ENCODE measurements around the gene TMEM131.

The TMEM131 gene

GRCh38 chr2:97723156-97724072 lies 272.3 kb downstream of the TMEM131 start:
- in situ Hi-C loops (cut with HindIII; ENCODE audit: low sequenced_read_pairs) = no loop called here
- H3K4me3 ChIP-seq (ENCODE audit: low read depth, low read length) = no peak overlapping the region
- DNase-seq (ENCODE audit: low read depth, low spot score) = no peak
- TF ChIP-seq, protein P1, sequence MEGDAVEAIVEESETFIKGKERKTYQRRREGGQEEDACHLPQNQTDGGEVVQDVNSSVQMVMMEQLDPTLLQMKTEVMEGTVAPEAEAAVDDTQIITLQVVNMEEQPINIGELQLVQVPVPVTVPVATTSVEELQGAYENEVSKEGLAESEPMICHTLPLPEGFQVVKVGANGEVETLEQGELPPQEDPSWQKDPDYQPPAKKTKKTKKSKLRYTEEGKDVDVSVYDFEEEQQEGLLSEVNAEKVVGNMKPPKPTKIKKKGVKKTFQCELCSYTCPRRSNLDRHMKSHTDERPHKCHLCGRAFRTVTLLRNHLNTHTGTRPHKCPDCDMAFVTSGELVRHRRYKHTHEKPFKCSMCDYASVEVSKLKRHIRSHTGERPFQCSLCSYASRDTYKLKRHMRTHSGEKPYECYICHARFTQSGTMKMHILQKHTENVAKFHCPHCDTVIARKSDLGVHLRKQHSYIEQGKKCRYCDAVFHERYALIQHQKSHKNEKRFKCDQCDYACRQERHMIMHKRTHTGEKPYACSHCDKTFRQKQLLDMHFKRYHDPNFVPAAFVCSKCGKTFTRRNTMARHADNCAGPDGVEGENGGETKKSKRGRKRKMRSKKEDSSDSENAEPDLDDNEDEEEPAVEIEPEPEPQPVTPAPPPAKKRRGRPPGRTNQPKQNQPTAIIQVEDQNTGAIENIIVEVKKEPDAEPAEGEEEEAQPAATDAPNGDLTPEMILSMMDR (IDR thresholded peaks at IDR 0.05; ENCODE audit: low read depth, low read length) = no peak

GRCh38 chr2:97722227-97722626 lies 273.5 kb downstream of the TMEM131 start:
- in situ Hi-C loops (cut with HindIII; ENCODE audit: low sequenced_read_pairs) = no loop called here
- no peak overlapping the region for H3K4me3 ChIP-seq (ENCODE audit: low read depth, low read length)
- DNase-seq (ENCODE audit: low read depth, low spot score) = no peak
- TF ChIP-seq, protein P1 (IDR thresholded peaks at IDR 0.05; ENCODE audit: low read depth, low read length) = no peak

DNA sequence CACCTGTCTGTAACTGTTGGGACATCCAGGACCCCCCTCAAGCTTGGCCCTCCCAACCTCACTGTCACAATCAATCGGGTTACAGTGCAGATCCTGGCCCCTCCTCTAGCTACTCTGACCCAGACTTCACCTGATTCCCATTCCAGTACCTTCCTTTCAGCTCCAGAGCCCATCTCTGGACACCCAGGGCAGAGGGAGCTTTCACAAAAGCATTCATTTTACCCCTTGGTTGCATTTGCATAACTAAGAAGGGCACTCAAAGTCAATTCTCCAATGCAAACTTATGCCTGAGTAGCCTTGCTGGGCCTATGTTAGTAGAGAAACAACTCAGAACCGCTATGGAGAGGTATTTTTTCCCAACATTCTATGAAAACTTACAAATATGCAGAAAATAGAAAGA lies 275.0 kb downstream of the TMEM131 start:
- TF ChIP-seq, protein P1 (IDR thresholded peaks at IDR 0.05; ENCODE audit: low read depth, low read length) = no peak
- in situ Hi-C loops (cut with HindIII; ENCODE audit: low sequenced_read_pairs) = no loop called here
- no peak overlapping the region for H3K4me3 ChIP-seq (ENCODE audit: low read depth, low read length)
- no peak for DNase-seq (ENCODE audit: low read depth, low spot score)

GRCh38 chr2:97719362-97720155 lies 276.2 kb downstream of the TMEM131 start:
- DNase-seq (ENCODE audit: low read depth, low spot score) = no peak
- in situ Hi-C loops (cut with HindIII; ENCODE audit: low sequenced_read_pairs) = no loop called here
- H3K4me3 ChIP-seq (ENCODE audit: low read depth, low read length) = no peak overlapping the region
- TF ChIP-seq, protein P1 (IDR thresholded peaks at IDR 0.05; ENCODE audit: low read depth, low read length) = no peak

DNA sequence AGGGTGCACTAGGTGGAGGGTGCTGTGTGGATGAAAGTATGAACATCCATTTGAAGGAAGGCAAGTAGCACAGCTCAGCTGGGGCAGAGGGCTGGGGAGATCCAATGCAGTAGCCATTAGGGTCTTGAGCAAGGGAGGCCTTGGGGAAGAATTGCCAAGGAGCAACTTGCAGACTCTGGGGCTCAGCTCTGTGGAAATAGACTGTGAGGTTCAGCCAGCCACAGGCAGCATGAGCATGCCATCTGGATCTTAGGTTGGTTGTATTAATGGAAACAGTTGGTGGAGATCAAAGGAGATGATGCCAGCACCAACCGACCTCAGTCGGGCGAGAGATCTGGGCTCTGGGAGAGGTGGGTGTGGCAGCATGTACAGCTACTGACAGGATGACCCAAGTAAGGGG lies 276.8 kb downstream of the TMEM131 start:
- no peak overlapping the region for H3K4me3 ChIP-seq (ENCODE audit: low read depth, low read length)
- TF ChIP-seq, protein P1 (IDR thresholded peaks at IDR 0.05; ENCODE audit: low read depth, low read length) = no peak
- no peak for DNase-seq (ENCODE audit: low read depth, low spot score)
- in situ Hi-C loops (cut with HindIII; ENCODE audit: low sequenced_read_pairs) = no loop called here

GRCh38 chr2:97718051-97718882 lies 277.5 kb downstream of the TMEM131 start:
- in situ Hi-C loops (cut with HindIII; ENCODE audit: low sequenced_read_pairs) = no loop called here
- no peak overlapping the region for H3K4me3 ChIP-seq (ENCODE audit: low read depth, low read length)
- DNase-seq (ENCODE audit: low read depth, low spot score) = no peak
- TF ChIP-seq, protein P1 (IDR thresholded peaks at IDR 0.05; ENCODE audit: low read depth, low read length) = no peak

Data from astrocyte of the spinal cord (primary cell).